NT2/D1 (cell line): ENCODE results near the gene MYLK.

Experiments
- YY1 ChIP-seq: IDR thresholded peaks from 2 replicates; pipeline ENCODE4 v1.6.1; 2011; ENCODE audit not compliant: insufficient read length, insufficient read depth
- ZNF274 ChIP-seq: IDR thresholded peaks from 2 replicates; pipeline ENCODE4 v1.6.1; 2011; ENCODE audit warnings: mild to moderate bottlenecking, low read depth, low read length

DNA sequence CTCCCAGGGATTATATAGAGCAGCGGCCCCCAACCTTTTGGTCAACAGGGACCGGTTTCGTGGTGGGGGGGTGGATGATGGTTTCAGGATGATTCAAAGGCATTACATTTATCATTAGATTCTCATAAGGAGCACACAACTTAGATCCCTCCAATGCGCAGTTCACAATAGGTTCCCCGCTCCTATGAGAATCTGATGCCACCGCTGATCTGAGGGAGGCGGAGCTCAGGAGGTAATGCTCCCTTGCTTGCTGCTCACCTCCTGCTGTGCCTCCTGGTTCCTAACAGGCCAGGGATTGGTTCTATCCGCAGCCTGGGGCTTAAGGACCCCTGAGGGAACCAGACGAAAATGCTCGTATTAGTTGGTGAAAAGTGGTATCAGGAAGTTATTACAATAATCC lies 298.0 kb downstream of the MYLK start:
- TF ChIP-seq ZNF274 = no peak
- no peak for TF ChIP-seq YY1
